CD4-positive, alpha-beta T cell treated with Interleukin-15 for 1 hour (primary cell): ENCODE results near the gene TENM3.
"Not testable (repeated sequence)": the region's sequence is repeated elsewhere in the genome, so short reads cannot be mapped to it uniquely, and the experiment has no call there.

Source experiments
- DNase-seq: peaks from one replicate; pipeline ENCODE4 v3.0.0-alpha.2; 2020

The TENM3 gene

GRCh38 chr4:182243204-182243603 is at the start of gene TENM3:
TENM3 (plus strand) TSS chr4:182243402; CDS start chr4:182324021, 80,619 bp downstream.
- DNase-seq, result not testable (repeated sequence)

- DNase-seq, result no peak
These were observed 48.9 kb upstream of the TENM3 start for GRCh38 chr4:182194091-182194824.

- DNase-seq, result no peak
These were observed 45.6 kb upstream of the TENM3 start for GRCh38 chr4:182197611-182198010.

- DNase-seq, result no peak
These were observed 41.3 kb upstream of the TENM3 start for GRCh38 chr4:182201871-182202270.

- no peak for DNase-seq
These were observed 40.6 kb upstream of the TENM3 start for GRCh38 chr4:182202650-182203049.

- no peak for DNase-seq
These were observed 39.3 kb upstream of the TENM3 start for GRCh38 chr4:182203872-182204411.

- DNase-seq, result no peak
These were observed 37.9 kb upstream of the TENM3 start for GRCh38 chr4:182205306-182205705.

GRCh38 chr4:182206266-182206665 is 36.9 kb upstream of the TENM3 start:
- DNase-seq, result no peak

GRCh38 chr4:182206916-182207315 is 36.3 kb upstream of the TENM3 start:
- no peak for DNase-seq

GRCh38 chr4:182207830-182208396 is 35.3 kb upstream of the TENM3 start:
- DNase-seq, result no peak

- DNase-seq, result no peak
These were observed 34.6 kb upstream of the TENM3 start for GRCh38 chr4:182208526-182209050.

- no peak for DNase-seq
These were observed 30.9 kb upstream of the TENM3 start for GRCh38 chr4:182212211-182212761.

- DNase-seq, result no peak
These were observed 30.2 kb upstream of the TENM3 start for GRCh38 chr4:182213004-182213403.

GRCh38 chr4:182215148-182215547 is 28.1 kb upstream of the TENM3 start:
- no peak for DNase-seq

GRCh38 chr4:182216005-182216404 is 27.2 kb upstream of the TENM3 start:
- no peak for DNase-seq

- DNase-seq, result no peak
These were observed 23.7 kb upstream of the TENM3 start for GRCh38 chr4:182219411-182220056.

GRCh38 chr4:182221987-182222386 is 21.2 kb upstream of the TENM3 start:
- DNase-seq, result no peak

GRCh38 chr4:182222766-182223165 is 20.4 kb upstream of the TENM3 start:
- no peak for DNase-seq

- DNase-seq, result no peak
These were observed 19.5 kb upstream of the TENM3 start for GRCh38 chr4:182223708-182224107.

GRCh38 chr4:182224192-182224850 is 18.9 kb upstream of the TENM3 start:
- no peak for DNase-seq

GRCh38 chr4:182225257-182225852 is 17.8 kb upstream of the TENM3 start:
- no peak for DNase-seq

GRCh38 chr4:182227611-182228010 is 15.6 kb upstream of the TENM3 start:
- DNase-seq, result no peak
